Aorta (tissue), 5 donors: Measurements from ENCODE around the gene EIF4H. TPM values are rescaled to one million over a fixed set of nuclear protein-coding genes. Genes with fewer than 3 reads are reported as not detected.

Experiments
- ATAC-seq: fragments of 200-7000 bp; cut with Tn5 transposase; one replicate; pipeline ENCODE4 v1.9.1; 2022; ENCODE audit warnings: moderate library complexity; ENCODE audit not compliant: low FRiP score
- DNase-seq, 2 donors: peaks; one replicate each; pipeline ENCODE4 v3.0.0-alpha.2; 2020
- H3K27ac ChIP-seq, 2 donors: one replicate each; pipeline ENCODE4 v1.5.1; 2013; ENCODE audit warnings: low read length in 2 of 2, mild to moderate bottlenecking in 2 of 2, moderate library complexity in 2 of 2, control low read depth in 1 of 2, inconsistent platforms in 1 of 2, low read depth in 1 of 2
- H3K27me3 ChIP-seq, 2 donors: one replicate each; pipeline ENCODE4 v1.6.1; 2013; ENCODE audit warnings: control low read depth in 1 of 2, low read length in 1 of 2, mild to moderate bottlenecking in 1 of 2, moderate library complexity in 1 of 2; ENCODE audit not compliant: insufficient read depth in 2 of 2, control insufficient read depth in 1 of 2
- H3K36me3 ChIP-seq, 2 donors: one replicate each; pipeline ENCODE4 v1.6.1; 2013; ENCODE audit warnings: control low read depth in 1 of 2, low read length in 1 of 2, mild to moderate bottlenecking in 1 of 2; ENCODE audit not compliant: insufficient read depth in 2 of 2, control insufficient read depth in 1 of 2
- H3K4me1 ChIP-seq, 2 donors: one replicate each; pipeline ENCODE4 v1.6.1; 2013; ENCODE audit warnings: low read length in 2 of 2, control low read depth in 1 of 2, mild to moderate bottlenecking in 1 of 2, moderate library complexity in 1 of 2; ENCODE audit not compliant: insufficient read depth in 2 of 2, control insufficient read depth in 1 of 2
- H3K4me3 ChIP-seq, 2 donors: one replicate each; pipeline ENCODE4 v1.5.1; 2013; ENCODE audit warnings: low read length in 2 of 2, control low read depth in 1 of 2, mild to moderate bottlenecking in 1 of 2
- H3K9me3 ChIP-seq: one replicate; pipeline ENCODE4 v1.6.1; 2013; ENCODE audit warnings: mild to moderate bottlenecking, low read length; ENCODE audit not compliant: control insufficient read depth
- WGBS, 2 donors: extraction: QIAGEN DNeasy Blood & Tissue Kit; methylation state at CpG; one replicate each; pipeline ENCODE4 v1.1.7; 2013; 5-methylcytosine and 5-hydroxymethylcytosine counted together
- intact Hi-C, 2 donors: fragments of 100-400 bp; cut with DNase I; formaldehyde crosslinking; loops; one replicate each; pipeline versions ENCODE4 v1.14.2 to v1.15.0; 2022
- polyA plus RNA-seq, 2 donors: library from polyadenylated mRNA; stranded (reverse); fragments of 200-250 nt; gene quantifications; one replicate each; pipeline ENCODE4 v1.2.3, GENCODE V29; 2013
- total RNA-seq, 2 donors: library from RNA; stranded (reverse); fragmentation: NEBNext Ultra II Directional; extraction: Animal tissue kit (Norgen Biotek cat#: 25700); gene quantifications; one replicate each; pipeline ENCODE4 v1.2.1, GENCODE V29; 2021
- donor health status: healthy with polysubstance abuse.
- donor health status: Bipolar disorder and iron deficiency.
- donor health status: DM: no; HTN: no; CAD: no.
- donor health status: DM: no; HTN: no; CAD: no.
- donor health status: DM: yes; HTN: yes; CAD: no.

Gene EIF4H
- total and polyA plus RNA-seq, 4 donors = 140 to 207 (median 186) TPM

DNA sequence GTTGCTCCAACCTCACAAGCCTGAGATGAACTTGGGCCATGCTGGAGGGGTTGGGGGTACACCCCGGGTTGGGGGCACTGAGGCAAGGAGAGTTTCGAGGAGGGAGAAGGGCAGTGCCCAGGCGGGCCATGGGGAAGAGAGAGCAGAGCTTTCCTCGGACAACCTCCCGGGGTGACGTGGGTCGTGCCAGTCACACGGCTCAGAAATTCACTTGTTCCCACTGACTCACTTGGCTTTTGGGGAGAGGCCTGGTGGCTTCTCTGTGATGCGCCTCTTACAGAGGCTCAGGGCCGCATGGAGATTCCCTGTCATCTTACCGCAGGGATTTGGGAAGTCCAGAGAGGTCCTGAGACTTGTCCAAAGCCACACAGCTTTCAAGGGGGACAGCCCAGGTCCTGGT, 38.5 kb downstream of the EIF4H start:
- no peaks in the 10 kb centered on the region for H3K4me1 ChIP-seq
- WGBS, 2 donors = 94% methylated on average over 11 of the region's 11 CpGs
- DNase-seq = peak; percentile 57 to 77
- no peak overlapping the region for H3K27ac ChIP-seq
- no peak for ATAC-seq
- no peaks in the 10 kb centered on the region for H3K9me3 ChIP-seq
- H3K4me3 ChIP-seq = no peak overlapping the region
- H3K27me3 ChIP-seq = no peaks in the 10 kb centered on the region
- intact Hi-C loops = no loop called here
- no peaks in the 10 kb centered on the region for H3K36me3 ChIP-seq

- H3K36me3 ChIP-seq = no peaks in the 10 kb centered on the region
- DNase-seq = peak in 1 of 2 donors; percentile 37
- ATAC-seq = no peak
- 90 to 92% methylated on average over 21 of the region's 21 CpGs for WGBS, 2 donors
- H3K4me3 ChIP-seq = no peak overlapping the region
- no peaks in the 10 kb centered on the region for H3K4me1 ChIP-seq
- H3K27ac ChIP-seq = no peak overlapping the region
- H3K9me3 ChIP-seq = no peaks in the 10 kb centered on the region
- intact Hi-C loops = no loop called here
- H3K27me3 ChIP-seq = no peaks in the 10 kb centered on the region
Measured at GRCh38 chr7:74214816-74215630, 40.9 kb downstream of the EIF4H start.

DNA sequence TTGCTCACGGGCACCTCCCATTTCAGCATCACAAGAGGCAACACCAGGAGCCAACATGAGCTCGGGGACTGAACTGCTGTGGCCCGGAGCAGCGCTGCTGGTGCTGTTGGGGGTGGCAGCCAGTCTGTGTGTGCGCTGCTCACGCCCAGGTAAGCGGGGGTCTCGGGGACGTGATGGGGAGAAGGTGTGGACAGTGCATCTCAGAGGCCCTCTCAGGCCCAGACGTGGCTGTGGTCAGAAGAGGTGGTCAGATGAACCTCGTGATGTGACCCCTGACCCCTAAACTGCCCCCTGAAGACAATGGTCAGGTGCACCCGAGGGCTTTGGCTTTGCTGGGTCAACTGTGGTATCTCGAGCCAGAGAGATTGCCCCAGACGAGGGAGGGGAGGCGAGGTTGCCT, 41.8 kb downstream of the EIF4H start:
- ATAC-seq = no peak
- intact Hi-C loops = no loop called here
- 64 to 65% methylated on average over 15 of the region's 15 CpGs for WGBS, 2 donors

DNA sequence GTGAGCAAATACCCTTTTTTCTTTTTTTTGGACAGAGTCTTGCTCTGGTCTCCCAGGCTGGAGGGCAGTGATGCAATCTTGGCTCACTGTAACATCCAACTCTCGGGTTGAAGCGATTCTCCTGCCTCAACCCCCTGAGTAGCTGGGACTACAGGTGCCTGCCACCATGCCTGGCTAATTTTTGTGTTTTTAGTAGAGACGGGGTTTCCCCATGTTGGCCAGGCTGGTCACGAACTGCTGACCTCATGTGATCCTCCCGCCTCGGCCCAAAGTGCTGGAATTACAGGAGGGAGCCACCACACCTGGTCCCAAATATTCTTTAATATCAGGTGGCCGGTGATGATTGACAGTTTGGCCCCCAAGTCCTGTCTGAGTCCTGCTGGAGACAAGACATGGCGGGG, 42.2 kb downstream of the EIF4H start:
- WGBS, 2 donors = 44 to 45% methylated on average over 8 of the region's 8 CpGs
- Histone ChIP-seq H3K9me3 (no peaks in the 10 kb centered on the region), H3K36me3 (no peaks in the 10 kb centered on the region), H3K4me3 (no peak overlapping the region), H3K27me3 (no peaks in the 10 kb centered on the region), H3K27ac (no peak overlapping the region), H3K4me1 (no peaks in the 10 kb centered on the region)
- intact Hi-C loops = no loop called here
- ATAC-seq (no peak), DNase-seq (no peak)

More for the DNA sequence above, 41.8 kb downstream of the EIF4H start:
- H3K4me3 ChIP-seq = no peak overlapping the region
- H3K36me3 ChIP-seq = no peaks in the 10 kb centered on the region
- H3K9me3 ChIP-seq = no peaks in the 10 kb centered on the region
- H3K4me1 ChIP-seq = no peaks in the 10 kb centered on the region
- no peak overlapping the region for H3K27ac ChIP-seq
- DNase-seq = peak in 1 of 2 donors; percentile 37
- no peaks in the 10 kb centered on the region for H3K27me3 ChIP-seq

DNA sequence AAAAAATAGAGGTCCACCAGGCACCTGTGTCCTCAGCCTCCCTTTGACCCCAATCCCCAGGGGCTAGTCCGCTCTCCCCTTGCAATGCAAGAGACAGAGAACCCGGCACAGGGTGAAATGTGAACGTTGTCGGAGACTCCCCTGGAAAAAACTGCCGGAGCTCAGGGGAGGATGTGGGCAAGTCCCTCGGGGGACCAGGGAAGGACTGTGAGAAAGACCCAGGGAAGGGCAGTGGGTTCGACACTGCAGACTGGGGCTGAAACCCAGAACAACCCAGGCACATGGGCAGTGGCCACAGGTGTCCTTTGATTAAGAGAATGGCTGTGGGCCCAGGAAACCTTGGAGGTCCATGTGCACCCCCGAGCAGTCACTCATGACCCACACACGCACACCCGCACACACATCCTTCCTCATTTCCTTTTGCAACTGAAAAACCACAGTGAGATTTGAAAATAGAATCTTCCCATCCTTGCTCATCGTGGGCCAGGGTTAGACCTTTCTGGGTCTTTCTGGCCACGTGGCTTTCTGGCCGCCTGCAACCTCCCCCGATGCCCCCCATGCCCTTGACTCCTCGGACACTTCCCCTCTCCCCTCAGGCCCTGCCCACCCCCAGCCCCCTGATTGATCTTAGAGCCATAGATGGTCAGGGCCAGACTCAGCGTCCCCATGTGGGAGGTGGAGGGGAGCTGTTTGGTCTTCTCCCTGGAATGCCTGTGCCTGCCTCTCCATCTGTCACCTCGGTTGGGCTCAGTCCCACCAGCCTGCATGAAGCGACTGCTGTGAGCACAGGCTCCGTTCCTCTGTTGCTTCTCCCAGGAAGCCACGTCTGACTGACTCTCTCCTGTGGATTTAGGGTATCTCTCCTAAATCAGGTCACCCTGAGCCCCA, 43.5 kb downstream of the EIF4H start:
- ATAC-seq (peak; percentile 42), DNase-seq (no peak)
- intact Hi-C loops = no loop called here
- Histone ChIP-seq H3K27me3 (no peaks in the 10 kb centered on the region), H3K27ac (no peak overlapping the region), H3K4me1 (no peaks in the 10 kb centered on the region), H3K9me3 (no peaks in the 10 kb centered on the region), H3K4me3 (no peak overlapping the region), H3K36me3 (no peaks in the 10 kb centered on the region)
- 72 to 78% methylated on average over 19 to 20 of the region's 20 CpGs for WGBS, 2 donors

DNA sequence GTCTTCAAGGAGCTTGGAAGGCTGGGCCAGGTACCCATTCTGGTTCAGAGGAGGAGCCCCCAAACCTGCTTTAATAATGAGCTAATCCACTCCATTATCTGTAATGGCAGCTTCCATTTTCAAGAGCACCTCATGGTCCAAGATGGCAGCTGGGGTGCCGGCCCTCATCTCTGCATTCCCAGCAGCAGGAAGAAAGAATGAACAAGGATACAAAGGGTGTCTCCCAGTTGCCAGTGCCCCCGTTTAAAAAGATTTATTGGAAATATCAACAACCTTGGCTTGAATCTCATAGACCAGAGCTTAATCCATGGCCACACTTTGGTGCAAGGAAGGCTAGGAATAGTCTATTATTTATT, 44.2 kb downstream of the EIF4H start:
- WGBS, 2 donors = 78 to 84% methylated on average over 2 of the region's 2 CpGs
- Histone ChIP-seq H3K27ac (no peak overlapping the region), H3K36me3 (no peaks in the 10 kb centered on the region), H3K9me3 (no peaks in the 10 kb centered on the region), H3K4me3 (no peak overlapping the region), H3K4me1 (no peaks in the 10 kb centered on the region), H3K27me3 (no peaks in the 10 kb centered on the region)
- ATAC-seq (no peak), DNase-seq (no peak)
- intact Hi-C loops = no loop called here

GRCh38 chr7:74219416-74219815, 45.3 kb downstream of the EIF4H start:
- intact Hi-C loops = no loop called here
- Histone ChIP-seq H3K4me1 (no peaks in the 10 kb centered on the region), H3K36me3 (no peaks in the 10 kb centered on the region), H3K4me3 (no peak overlapping the region), H3K9me3 (no peaks in the 10 kb centered on the region), H3K27me3 (no peaks in the 10 kb centered on the region), H3K27ac (no peak overlapping the region)
- WGBS, 2 donors = 85 to 87% methylated on average over 10 to 11 of the region's 11 CpGs
- DNase-seq = no peak
- ATAC-seq = no peak

DNA sequence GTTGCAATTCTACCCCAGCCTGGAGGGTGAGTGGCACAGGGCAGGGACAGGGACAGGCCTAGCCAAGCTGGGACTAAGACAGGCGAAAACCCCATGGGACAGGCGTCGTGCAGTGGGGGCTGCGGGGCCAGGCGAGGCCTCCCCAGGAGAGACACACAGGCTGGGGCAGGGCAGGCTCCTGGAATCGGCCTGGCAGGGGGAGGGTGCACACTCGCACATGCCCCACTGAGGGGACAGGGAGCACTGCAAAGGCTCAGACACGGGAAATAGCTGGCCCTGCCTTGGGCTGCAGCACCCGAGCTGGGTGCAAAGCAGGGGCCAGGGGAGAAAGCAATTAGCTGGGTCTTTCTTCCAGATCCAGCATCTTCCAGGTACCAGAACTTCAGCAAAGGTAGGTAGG, 46.1 kb downstream of the EIF4H start:
- H3K27me3 ChIP-seq = no peaks in the 10 kb centered on the region
- no peak for DNase-seq
- H3K4me1 ChIP-seq = no peaks in the 10 kb centered on the region
- no peak overlapping the region for H3K4me3 ChIP-seq
- no peak overlapping the region for H3K27ac ChIP-seq
- ATAC-seq = no peak
- WGBS, 2 donors = 80 to 83% methylated on average over 8 to 9 of the region's 9 CpGs
- H3K9me3 ChIP-seq = no peaks in the 10 kb centered on the region
- intact Hi-C loops = no loop called here
- H3K36me3 ChIP-seq = no peaks in the 10 kb centered on the region
